HG02938 (cell line): ENCODE data around the gene LENEP.

Experiments
- ATAC-seq: cut with Tn5 transposase; IDR thresholded peaks from one replicate; pipeline ENCODE4 v1.9.1; 2021; ENCODE audit warnings: mild to moderate bottlenecking, moderate library complexity; ENCODE audit not compliant: unreplicated experiment

Gene LENEP

GRCh38 chr1:154993572-154994268 lies at the start of gene LENEP:
Gene LENEP (plus strand): TSS chr1:154993586. CDS start chr1:154993608, 22 bp downstream.
- no peak for ATAC-seq

GRCh38 chr1:154943649-154944400 lies 49.6 kb upstream of the LENEP start:
- ATAC-seq: no peak

- no peak for ATAC-seq
These were observed 48.8 kb upstream of the LENEP start for GRCh38 chr1:154944401-154945159.

- ATAC-seq: no peak
These were observed 48.0 kb upstream of the LENEP start for GRCh38 chr1:154945160-154945961.

- ATAC-seq: no peak
These were observed 47.2 kb upstream of the LENEP start for GRCh38 chr1:154945962-154946850.

GRCh38 chr1:154948079-154948478 lies 45.3 kb upstream of the LENEP start:
- no peak for ATAC-seq

GRCh38 chr1:154951901-154952657 lies 41.3 kb upstream of the LENEP start:
- ATAC-seq: no peak

GRCh38 chr1:154952664-154953063 lies 40.7 kb upstream of the LENEP start:
- no peak for ATAC-seq

GRCh38 chr1:154953611-154954038 lies 39.8 kb upstream of the LENEP start:
- no peak for ATAC-seq

- no peak for ATAC-seq
These were observed 38.8 kb upstream of the LENEP start for GRCh38 chr1:154954541-154954940.

- ATAC-seq: peak; percentile 77
These were observed 38.2 kb upstream of the LENEP start for GRCh38 chr1:154955039-154955717.

GRCh38 chr1:154955718-154956543 lies 37.5 kb upstream of the LENEP start, which contains the start of gene PBXIP1:
Gene PBXIP1 (minus strand): TSS chr1:154956099. CDS start chr1:154953721, 2,378 bp downstream.
- ATAC-seq: no peak

GRCh38 chr1:154956544-154956941 lies 36.8 kb upstream of the LENEP start:
- ATAC-seq: no peak

GRCh38 chr1:154957091-154957657 lies 36.2 kb upstream of the LENEP start:
- ATAC-seq: no peak

- ATAC-seq: no peak
These were observed 35.4 kb upstream of the LENEP start for GRCh38 chr1:154958036-154958435.

- ATAC-seq: no peak
These were observed 34.5 kb upstream of the LENEP start for GRCh38 chr1:154958681-154959425.

- no peak for ATAC-seq
These were observed 34.0 kb upstream of the LENEP start for GRCh38 chr1:154959426-154959780.
